CD1c-positive myeloid dendritic cell (primary cell): ENCODE results near the gene TUBGCP6.

ENCODE experiments used
- DNase-seq: peaks from one replicate; pipeline ENCODE4 v3.0.0-alpha.2; 2016; ENCODE audit errors: extremely low spot score

TUBGCP6 gene

DNA sequence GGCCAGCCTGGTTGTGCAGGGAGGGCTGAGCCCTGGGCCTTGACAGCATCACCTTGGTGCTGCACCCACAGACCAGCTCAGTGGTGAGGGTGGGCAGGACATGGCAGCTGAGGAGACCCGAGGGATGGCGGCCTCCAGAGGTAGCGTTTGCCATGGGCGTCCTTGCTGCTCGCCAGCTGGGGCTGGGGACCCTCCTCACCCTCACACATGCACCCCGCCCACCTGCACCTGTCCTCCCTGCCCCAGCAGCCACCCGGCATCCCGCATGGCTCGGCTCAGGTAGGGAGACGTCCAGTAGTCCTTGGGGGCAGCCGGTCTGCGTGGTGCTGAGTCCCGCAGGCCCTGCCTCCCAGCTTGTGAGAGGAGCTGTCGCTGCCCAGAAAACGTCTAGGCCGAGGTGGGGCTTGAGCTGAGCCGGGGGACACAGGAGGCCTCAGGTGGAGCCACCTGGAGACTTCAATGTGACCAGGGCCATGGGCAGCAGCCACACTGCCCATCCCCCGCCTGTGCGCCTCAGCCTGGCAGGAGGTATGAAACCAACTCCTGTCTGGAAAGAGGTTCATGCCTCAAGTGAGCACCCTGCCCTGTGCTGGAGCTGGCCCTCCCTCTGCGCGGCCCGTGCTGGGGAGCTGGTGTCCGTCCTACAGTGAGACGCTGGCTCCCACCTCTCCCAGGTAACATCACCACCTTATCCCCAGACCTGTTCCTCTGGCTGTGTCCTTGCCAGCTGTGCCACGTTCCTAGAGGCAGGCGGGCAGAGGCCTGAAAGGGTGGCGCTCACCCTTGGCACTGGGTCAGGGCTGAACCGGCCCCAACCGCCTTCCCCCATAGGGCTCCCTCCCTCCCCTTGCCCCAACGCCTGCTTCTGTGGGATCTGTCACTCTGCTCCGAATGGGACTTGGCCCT is 62.4 kb downstream of the TUBGCP6 start:
- no peak for DNase-seq

DNA sequence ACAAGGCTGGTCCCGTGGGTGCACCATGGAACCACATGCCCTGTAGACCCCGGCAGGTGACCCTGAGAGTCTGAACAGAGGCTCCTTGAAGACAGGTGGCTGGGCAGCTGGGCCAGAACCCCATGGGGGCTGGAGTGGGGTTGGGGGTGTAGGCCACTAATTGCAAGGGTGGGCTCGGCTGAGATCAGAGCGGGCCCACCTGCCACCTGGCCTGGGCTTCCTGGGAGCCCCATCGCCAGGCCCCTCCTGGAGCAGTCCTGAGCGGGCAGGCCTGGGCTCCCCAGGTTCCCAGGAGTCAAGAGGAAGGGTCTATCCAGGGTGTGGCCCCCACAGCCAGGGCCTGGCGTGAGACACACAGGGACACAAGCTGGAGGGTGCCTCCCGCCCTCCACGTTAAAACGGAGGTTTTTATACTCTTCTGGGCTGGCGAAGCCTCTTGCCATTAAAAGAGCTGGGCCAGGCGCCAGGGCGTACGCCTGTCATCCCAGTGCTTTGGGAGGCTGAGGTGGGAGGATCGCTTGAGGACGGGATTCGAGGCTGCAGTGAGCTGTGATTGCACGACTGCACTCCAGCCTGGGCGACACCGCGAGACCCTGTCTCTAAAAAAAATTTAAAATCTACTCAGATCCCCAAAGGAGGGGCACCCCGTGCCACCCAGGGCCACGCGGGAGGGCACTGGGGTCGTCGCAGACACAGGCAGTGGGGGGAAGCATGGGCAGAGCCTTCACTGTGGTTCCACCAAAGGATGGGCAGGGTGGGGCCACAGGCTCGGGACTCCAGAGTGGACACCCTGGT is 63.9 kb downstream of the TUBGCP6 start:
- DNase-seq, result no peak

DNA sequence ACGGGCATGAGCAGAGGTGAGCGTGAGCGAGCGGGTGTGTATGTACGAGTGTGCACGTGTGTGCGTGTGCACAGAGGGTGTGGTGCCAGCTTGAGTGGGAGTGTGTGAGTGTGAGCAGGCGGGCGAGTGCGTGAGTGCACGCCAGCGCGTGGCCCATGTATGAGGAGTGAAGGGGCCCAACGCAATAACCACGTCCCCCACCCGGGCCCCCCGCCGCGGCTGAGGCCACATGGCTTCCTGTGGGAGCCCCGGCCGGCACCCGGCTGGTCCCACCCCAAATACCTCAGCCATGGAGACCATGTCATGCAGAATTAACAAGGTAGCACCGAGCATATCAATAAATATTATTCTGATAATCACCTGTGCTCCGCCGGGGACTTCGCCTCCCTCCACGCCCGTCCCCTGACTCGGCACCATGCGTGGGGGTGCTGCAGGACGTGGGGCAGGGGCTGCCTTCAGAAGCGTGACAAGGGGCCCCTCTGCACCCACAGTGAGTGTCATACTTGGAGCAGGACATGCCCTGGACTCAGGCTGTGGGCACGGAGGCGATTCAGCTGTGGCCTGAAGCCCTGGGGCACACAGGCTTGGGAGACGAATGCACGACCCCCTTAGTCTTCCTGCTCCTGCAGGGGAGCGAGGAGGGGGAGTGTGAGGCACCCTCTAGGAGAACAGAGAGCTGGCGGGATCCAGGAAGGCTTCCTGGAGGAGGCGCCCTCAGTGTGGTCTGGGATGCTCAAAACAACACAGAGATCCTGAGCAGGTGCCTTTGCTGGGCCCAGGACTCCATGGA is 64.7 kb downstream of the TUBGCP6 start:
- no peak for DNase-seq

DNA sequence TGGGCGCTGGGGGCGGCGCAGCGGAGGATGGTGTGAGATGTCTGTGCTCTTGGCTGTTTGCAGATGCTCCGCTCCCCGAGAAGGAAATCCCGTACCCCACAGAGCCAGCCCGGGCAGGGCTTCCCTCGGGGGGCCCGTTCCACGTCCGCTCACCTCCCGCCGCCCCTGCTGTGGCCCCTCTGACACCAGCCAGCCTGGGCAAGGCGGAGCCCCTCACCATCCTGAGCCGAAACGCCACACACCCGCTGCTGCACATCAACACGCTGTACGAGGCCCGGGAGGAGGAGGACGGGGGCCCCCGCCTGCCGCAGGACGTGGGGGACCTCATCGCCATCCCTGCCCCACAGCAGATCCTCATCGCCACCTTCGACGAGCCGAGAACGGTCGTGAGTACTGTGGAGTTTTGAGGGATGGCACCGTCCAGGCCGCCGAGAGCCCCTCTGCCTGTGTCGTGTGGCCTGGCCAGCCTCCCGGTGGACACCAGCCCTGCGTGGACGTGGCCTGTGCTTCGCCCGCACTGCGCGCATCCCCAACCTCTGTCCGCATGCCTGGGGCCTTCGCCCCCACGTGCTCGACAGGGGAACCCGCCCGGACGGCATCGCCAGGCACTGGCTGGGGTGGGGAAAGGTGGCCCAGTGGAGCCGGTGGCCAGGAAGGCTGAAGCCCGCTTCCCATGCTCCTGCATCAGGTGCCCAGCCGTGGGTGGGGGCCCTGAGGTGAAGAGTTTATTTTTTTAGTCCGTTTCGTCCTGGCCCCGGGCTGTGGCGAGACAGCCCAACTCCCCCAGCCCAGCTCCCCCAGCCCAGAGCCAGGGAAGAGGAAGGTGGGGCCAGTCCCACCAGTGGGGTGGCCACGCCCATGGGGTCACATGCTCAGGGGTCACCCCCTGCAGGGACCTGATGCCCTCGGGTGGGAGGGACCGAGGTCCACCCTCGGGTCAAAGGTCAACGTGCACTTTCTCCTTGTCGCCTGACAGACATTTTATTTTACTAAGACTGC is 65.7 kb downstream of the TUBGCP6 start:
- DNase-seq, result no peak

DNA sequence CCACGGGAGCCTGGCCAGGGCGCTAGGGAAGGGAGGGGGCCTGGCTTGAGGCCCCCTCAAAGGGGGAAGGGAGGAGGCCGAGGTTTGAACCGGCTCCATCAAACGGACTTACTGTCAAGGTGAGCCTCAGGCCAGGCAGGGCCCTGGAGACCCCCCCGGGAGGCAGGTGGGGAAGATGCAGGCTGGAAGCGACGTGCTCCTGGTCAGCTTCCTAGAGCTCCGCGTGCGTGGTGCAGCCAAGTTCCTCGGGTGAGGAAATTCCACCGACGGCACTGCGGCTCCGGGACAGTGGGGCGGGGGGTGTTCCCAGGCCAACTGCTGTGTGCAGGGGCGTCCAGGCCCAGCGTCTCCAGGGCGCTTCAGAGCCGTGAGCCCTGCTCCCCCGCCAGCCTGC is 66.4 kb downstream of the TUBGCP6 start:
- DNase-seq, result no peak

DNA sequence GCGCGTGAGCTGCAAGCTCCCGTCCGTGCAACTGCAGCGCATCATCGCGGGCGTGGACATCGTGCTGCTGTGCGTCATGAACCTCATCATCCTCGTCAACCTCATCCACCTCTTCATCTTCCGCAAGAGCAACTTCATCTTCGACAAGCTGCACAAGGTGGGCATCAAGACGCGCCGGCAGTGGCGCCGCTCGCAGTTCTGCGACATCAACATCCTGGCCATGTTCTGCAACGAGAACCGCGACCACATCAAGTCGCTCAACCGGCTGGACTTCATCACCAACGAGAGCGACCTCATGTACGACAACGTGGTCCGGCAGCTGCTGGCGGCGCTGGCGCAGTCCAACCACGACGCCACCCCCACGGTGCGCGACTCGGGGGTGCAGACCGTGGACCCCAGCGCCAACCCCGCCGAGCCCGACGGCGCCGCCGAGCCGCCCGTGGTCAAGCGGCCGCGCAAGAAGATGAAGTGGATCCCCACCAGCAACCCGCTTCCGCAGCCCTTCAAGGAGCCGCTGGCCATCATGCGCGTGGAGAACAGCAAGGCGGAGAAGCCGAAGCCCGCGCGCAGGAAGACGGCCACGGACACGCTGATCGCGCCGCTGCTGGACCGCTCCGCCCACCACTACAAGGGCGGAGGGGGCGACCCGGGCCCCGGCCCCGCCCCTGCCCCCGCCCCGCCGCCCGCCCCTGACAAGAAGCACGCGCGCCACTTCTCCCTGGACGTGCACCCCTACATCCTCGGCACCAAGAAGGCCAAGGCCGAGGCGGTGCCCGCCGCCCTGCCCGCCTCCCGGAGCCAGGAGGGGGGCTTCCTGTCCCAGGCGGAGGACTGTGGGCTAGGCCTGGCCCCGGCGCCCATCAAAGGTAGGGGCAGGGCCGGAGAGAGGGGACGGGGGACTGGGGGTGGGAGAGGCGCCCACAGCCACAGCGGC is 67.0 kb downstream of the TUBGCP6 start:
- DNase-seq, result no peak

DNA sequence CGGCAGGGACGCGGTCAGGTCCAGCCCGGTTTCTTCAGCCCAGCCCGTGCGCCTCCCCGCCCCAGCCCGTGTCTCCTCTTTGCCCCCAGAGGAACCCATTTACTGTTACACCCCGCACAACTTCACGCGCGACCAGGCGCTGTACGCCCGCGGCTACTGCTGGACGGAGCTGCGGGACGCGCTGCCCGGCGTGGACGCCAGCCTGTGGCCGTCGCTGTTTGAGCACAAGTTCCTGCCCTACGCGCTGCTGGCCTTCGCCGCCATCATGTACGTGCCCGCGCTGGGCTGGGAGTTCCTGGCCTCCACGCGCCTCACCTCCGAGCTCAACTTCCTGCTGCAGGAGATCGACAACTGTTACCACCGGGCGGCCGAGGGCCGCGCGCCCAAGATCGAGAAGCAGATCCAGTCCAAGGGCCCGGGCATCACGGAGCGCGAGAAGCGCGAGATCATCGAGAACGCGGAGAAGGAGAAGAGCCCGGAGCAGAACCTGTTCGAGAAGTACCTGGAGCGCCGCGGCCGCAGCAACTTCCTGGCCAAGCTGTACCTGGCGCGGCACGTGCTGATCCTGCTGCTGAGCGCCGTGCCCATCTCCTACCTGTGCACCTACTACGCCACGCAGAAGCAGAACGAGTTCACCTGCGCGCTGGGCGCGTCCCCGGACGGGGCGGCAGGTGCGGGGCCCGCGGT is 67.8 kb downstream of the TUBGCP6 start:
- no peak for DNase-seq

DNA sequence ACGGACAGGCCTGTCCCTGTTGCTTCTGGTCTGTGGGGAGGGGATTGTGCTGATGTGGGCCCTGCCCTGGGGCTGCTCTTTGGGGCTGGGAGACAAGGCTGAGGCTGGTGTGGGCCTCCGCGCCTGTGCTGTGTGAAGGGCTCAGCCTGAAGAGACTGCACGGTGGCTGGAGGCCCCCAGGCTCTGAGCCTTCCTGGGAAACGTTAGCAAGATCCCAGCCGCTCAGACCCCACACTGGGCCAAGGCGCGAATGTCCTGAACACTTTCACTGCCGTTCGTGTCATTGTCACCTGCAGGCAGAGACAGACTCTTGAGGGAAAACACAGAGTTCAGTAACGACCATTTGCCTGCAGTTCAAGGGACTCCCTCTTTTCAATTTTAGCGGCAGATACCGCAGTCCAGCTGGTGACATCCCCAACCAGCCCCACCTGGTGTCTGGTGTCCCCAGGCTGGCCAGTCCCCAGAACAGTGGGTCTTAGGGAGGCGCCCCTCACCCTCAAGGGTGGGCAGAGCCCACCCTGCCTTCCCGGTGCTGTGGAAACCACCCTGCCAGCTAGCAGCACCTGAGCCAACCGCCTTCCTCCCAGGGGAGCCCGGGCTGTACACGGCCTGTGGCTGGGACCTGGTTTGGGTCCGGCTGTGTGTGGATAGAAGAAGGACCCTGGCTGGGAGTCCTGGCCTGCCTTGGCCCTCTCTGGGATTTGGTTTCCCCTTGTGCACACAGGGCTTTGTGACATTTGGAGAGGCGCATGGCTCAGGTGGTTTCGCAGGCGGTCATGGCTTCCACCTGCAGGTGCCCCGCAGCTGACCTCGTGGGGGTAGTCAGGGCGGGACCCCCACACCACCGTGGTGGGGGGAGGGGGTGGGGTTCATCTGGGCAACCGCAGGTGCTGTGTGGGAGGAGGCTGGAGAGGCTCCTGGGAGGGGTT is 68.6 kb downstream of the TUBGCP6 start:
- no peak for DNase-seq

DNA sequence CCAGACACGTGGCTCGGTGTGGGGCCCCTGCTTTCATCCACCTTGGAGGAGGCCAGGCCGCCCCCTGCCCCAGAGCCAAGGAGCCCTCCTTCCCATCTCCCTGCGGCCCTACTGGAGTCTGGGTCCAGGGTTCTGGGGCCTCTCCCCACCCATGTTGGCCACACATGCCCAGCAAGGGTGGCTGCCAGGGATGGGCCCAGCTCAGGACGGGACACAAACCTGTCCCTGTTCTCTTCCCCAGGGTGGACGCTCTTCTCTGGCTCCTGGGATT is 69.7 kb downstream of the TUBGCP6 start:
- DNase-seq, result no peak

DNA sequence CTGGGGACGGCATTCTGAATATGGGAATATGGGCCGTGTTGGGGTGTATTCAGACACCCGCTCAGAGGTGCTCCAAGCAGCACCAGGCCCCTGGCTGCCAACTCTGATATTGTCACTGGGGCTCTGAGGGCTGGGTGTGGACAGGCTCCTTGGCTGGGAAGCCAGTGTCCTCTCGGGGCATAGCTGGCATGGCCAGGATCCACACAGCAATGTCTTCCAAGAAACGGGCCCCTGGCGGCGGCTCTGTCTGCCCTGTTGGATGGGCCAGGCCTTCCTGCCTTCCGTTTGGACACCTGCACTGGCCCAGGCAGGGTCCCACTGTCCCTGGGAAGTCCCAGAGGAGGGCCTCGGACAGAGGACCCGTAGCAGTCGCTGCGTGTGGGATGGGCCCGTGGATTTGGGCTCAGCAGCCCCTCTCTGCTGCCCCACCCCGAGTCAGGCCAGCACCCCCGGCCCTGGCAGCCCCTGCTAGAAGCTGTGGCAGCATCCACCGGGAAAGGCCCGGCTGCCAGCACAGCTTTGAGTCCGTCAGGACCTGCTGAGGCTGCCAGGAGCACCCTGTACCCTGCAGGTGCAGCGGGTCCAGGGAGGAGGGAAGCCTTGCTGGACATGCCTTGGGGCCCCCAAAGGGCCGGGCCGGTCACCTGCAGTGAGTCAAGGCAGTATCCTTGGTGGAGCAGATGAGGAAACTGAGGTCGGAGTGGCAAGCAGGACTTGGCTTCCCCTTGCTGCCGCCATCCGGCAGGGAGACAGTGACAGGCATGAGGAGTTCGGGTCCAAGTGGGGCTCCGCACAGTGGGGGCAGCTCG is 70.2 kb downstream of the TUBGCP6 start:
- no peak for DNase-seq

DNA sequence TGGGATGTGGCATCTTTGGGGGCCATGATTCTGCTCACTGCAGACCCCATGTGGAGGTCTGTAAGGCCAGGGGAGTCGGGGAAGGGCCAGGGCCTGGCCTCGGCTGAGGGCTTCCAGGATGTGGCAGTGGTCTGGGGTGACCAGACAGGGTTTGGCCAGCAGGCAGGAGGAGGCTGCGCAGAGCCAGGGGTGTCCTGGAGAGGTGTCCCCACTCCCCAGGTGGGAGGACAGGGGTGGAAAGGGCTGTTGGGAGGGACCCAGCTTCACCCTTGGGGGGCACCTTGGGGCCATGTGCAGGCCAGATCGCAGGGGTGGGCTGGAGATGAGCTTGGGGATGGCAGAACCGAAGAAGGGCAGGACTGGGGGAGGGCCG is 70.9 kb downstream of the TUBGCP6 start:
- DNase-seq, result no peak

DNA sequence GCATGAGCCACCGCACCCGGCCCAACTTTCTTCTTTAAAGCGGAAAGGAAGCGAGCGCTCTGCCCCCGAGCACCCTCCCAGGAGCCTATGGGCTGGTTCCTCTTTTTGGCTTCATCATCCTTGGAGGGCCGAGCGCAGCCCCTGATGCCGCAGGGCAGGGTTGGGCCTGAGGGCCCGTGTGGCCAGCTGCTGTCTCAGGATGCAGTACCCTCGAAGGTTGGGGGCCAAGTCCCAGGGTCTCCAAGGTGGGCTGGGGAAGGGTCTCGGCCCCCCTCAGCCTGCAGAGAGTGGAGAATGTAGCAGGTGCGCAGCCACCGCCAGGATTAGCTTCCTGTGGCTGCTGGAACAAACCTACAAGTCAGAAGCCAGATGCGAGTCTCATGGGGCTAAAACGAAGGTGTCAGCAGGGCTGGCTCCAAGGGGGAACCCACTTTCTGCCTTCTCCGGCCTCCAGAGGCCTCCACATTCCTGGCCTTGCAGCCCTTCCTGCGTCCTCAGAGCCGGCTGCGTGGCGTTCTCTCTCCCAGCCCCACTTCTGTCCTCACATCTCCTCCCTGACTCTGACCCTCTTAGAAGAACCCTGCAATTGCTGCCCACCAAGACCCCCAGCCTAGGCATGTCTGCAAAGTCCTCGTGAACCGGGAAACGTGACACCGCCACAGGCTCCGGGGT is 71.4 kb downstream of the TUBGCP6 start:
- peak; percentile 79 for DNase-seq

DNA sequence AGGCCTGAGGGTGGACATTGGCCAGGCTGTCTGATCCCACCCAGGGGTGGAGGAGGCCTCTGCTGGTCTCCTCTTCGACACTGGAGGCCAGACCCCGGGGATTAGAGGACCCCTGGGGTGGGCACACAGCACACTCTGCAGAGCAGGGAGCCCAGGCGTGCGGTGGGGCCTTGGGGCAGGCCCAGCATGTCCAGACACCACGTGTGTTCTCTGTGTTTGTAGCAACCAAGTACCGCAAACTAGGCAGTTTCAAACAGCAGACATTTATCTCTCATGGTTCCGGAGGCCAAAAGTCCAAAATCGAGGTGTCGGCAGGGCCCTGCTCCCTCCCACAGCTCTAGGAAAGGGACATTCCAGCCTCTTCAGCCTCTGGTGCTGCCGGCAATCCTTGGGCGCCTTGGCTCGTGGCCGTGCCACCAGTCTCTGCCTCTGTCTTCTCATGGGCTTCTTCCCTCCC is 72.8 kb downstream of the TUBGCP6 start:
- no peak for DNase-seq

DNA sequence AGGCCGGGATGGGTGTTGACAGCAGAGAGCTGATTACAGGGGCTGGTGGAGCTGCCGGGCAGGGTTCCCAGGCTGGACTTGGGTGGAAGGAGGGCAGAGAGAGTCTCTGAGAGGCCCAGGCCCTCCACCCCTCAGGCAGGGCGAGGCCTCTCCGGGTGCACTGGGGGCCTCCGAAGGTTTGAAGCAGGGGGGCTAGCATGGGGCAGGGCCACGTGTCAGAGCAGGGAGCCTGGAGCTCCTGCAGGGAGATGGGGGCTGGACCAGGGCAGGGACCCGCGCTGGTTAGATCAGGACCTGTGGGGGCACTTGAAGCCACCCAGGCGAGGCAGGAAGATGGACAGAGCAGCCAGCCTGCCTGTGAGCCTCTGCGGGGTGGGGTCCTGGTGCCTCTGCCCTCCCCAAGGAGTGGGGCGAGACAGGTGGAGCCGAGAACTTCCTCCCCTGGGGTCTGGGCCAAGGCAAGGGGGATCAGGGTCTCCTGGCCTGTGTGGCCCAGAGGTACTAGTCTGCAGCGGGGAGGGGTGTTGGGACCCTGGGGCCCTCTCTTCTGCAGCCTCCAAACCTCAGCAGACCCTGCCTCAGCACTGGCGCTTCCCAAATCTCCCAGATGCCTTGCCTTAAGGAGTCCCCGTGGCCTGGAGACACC is 73.4 kb downstream of the TUBGCP6 start:
- DNase-seq, result no peak

DNA sequence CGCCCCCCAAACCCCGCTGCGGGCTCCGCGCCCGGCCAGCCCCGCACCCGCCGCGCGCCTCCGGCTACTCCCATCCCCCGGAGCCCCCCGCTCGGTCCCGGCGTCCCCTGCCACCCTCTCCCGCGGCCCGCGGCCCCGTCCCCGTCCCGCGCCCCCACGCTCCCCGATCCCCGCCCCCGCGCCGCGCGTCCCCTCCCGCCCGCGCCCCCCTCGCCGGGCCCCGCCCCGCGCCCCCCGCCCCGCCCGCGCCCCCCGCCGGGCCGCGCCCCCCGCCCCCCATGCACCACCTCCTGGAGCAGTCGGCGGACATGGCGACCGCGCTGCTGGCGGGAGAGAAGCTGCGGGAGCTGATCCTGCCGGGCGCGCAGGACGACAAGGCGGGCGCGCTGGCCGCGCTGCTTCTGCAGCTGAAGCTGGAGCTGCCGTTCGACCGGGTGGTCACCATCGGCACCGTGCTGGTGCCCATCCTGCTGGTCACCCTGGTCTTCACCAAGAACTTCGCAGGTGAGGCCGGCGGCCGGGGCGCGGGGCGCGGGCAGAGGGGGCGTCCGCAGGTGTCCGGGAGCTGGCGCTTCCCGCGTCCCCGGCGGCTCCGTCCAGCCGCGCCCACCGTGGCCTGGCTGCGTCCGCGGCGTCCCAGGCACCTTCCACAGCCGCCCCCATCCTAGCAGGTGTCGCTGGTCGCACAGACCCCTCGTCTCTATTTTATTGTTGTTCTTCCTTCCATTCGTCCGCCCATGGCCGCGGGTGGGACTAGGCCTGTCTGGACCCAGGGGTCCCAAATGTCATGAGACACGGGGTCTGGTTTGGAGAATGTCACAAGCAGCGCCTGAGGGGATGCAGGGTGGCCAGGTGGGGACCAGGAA is 74.1 kb downstream of the TUBGCP6 start, which contains the start of gene PANX2:
Gene PANX2 (plus strand): TSS at position 279 of the 866 bp plus-strand sequence. CDS start 0 bp downstream, at position 279.
- no peak for DNase-seq
